Measurements from ENCODE around the gene TCEA3. TPM values are rescaled to one million over a fixed set of nuclear protein-coding genes. Genes with fewer than 3 reads are reported as not detected.

The TCEA3 gene
- total and polyA plus RNA-seq, 2 experiments from 2014 or later: not detected

- Mint-ChIP-seq H3K9me3 (peaks cover 5% of the 10 kb centered on the region; the same call in 1 of the 3 replicates), H3K4me1 (peaks cover 22% of the 10 kb centered on the region), H3K27ac (no peak overlapping the region), H3K4me3 (no peak overlapping the region), H3K36me3 (ENCODE audit: low read depth) (no peaks in the 10 kb centered on the region), H3K27me3 (ENCODE audit: insufficient read depth, low read depth, poor library complexity) (peaks cover 57% of the 10 kb centered on the region)
- Histone ChIP-seq H3K27ac (ENCODE audit: low read depth) (no peak overlapping the region), H3K27me3 (ENCODE audit: insufficient read depth) (peaks cover 88% of the 10 kb centered on the region), H3K79me2 (replicated peaks; ENCODE audit: insufficient read depth) (no peaks in the 10 kb centered on the region), H3K9me2 (ENCODE audit: insufficient read depth) (no peaks in the 10 kb centered on the region), H4K20me1 (replicated peaks; ENCODE audit: insufficient read depth) (no peaks in the 10 kb centered on the region), H3K36me3 (ENCODE audit: insufficient read depth) (no peaks in the 10 kb centered on the region), H2AFZ (no peak overlapping the region), H3K4me1 (ENCODE audit: insufficient read depth) (peaks cover 14% of the 10 kb centered on the region), H3F3A (replicated peaks; ENCODE audit: low read depth) (0 out of 2 replicates have a peak, but pooled peaks cover 7% of the 10 kb centered on the region), H3K4me3 (no peak overlapping the region), H3K4me2 (no peak overlapping the region)
- TF ChIP-seq EZH2 (IDR thresholded peaks at IDR 0.05; ENCODE audit: low read depth, unreplicated experiment) (no peak), EZH2phosphoT487 (IDR thresholded peaks at IDR 0.05; ENCODE audit: unreplicated experiment) (no peak), CTCF (conservative IDR thresholded peaks at IDR 0.05; ENCODE audit: low read depth in 2 of 2) (no peak), STAT1 (IDR thresholded peaks at IDR 0.05; ENCODE audit: unreplicated experiment) (no peak), ZNF462 (CRISPR knock-in tag; IDR thresholded peaks at IDR 0.05) (no peak), POLR2AphosphoS5 (IDR thresholded peaks at IDR 0.05; ENCODE audit: low read depth) (no peak), NANOG (IDR thresholded peaks at IDR 0.05; ENCODE audit: borderline replicate concordance) (no peak), ZNF331 (CRISPR knock-in tag; IDR thresholded peaks at IDR 0.05; ENCODE audit: low read depth) (no peak), REST (IDR thresholded peaks at IDR 0.05; ENCODE audit: unreplicated experiment) (no peak), CREB1 (CRISPR knock-in tag; IDR thresholded peaks at IDR 0.05; ENCODE audit: low read depth) (no peak), ETS1 (IDR thresholded peaks at IDR 0.05) (no peak), ZNF114 (CRISPR knock-in tag; IDR thresholded peaks at IDR 0.05) (no peak), JUNB (IDR thresholded peaks at IDR 0.05; ENCODE audit: unreplicated experiment) (no peak)
- no peak for DNase-seq (ENCODE audit: low spot score)
- no peak for ATAC-seq
These were observed 28.2 kb downstream of the TCEA3 start for GRCh38 chr1:23396380-23396779.
